Measurements from ENCODE around the gene PARD3.

- TF ChIP-seq CTCF (conservative IDR thresholded peaks at IDR 0.05; ENCODE audit: low read depth, low read length) (no peak), EZH2phosphoT487 (IDR thresholded peaks at IDR 0.05; ENCODE audit: borderline replicate concordance, low read length) (no peak)
Measured at GRCh38 chr10:34101001-34101400, 714.1 kb downstream of the PARD3 start.
